SK-N-SH (cell line): Measurements from ENCODE around the gene AFF1. TPM values are rescaled to one million over a fixed set of nuclear protein-coding genes. Genes with fewer than 3 reads are reported as not detected.

ENCODE experiments used
- CTCF ChIA-PET: fragments of 300-600, 350-600 bp; formaldehyde crosslinking; extraction: SDS; loops from one replicate; lab custom pipeline; 2021; lab: Yijun Ruan, JAX
- POLR2A ChIA-PET: fragments of 350-600 bp; sonication (Branson Sonifier 250); formaldehyde crosslinking; extraction: SDS; loops from one replicate; lab custom pipeline; 2020; ENCODE audit warnings: antibody characterized with exemption, inconsistent platforms; lab: Yijun Ruan, JAX
- DNase-seq: peaks from one replicate; pipeline ENCODE4 v3.0.0; 2012
- H2AFZ ChIP-seq: fragments of 200-600 bp; sonication (generic); 2 replicates; pipeline ENCODE4 v1.8.1; 2016; ENCODE audit warnings: antibody characterized with exemption, mild to moderate bottlenecking, low read depth
- H3F3A ChIP-seq: fragments of 200-600 bp; sonication (generic); replicated peaks from 2 replicates; pipeline ENCODE3; 2016; ENCODE audit warnings: antibody characterized with exemption, mild to moderate bottlenecking; ENCODE audit not compliant: insufficient read depth
- H3K27ac ChIP-seq, 2 experiments: fragments of 200-500 bp in 1 of 2; fragments of 200-600 bp in 1 of 2; sonication (Bioruptor generic) in 1 of 2; sonication (generic), shearing (Covaris generic) in 1 of 2; 2 replicates each; pipeline versions ENCODE4 v1.5.1 to v1.6.1; 2014 to 2016; ENCODE audit warnings: low read depth in 2 of 2, inconsistent platforms in 1 of 2, low read length in 1 of 2, mild to moderate bottlenecking in 1 of 2, mixed read lengths in 1 of 2
- H3K27me3 ChIP-seq: fragments of 200-600 bp; sonication (generic), shearing (Covaris generic); 2 replicates; pipeline ENCODE4 v1.6.1; 2016; ENCODE audit warnings: mixed run types; ENCODE audit not compliant: insufficient read depth
- H3K36me3 ChIP-seq, 2 experiments: fragments of 200-500 bp in 1 of 2; fragments of 200-600 bp in 1 of 2; sonication (Bioruptor generic) in 1 of 2; sonication (generic) in 1 of 2; replicated peaks in 1 of 2; 2 replicates each; pipeline versions ENCODE3 to v1.5.1; 2014 to 2016; ENCODE audit warnings: low read length in 1 of 2, mild to moderate bottlenecking in 1 of 2; ENCODE audit not compliant: insufficient read depth in 2 of 2, control insufficient read depth in 1 of 2
- H3K4me1 ChIP-seq, 2 experiments: fragments of 200-500 bp in 1 of 2; fragments of 200-600 bp in 1 of 2; sonication (Bioruptor generic) in 1 of 2; sonication (generic), shearing (Covaris generic) in 1 of 2; 2 replicates each; pipeline versions ENCODE4 v1.5.1 to v1.6.1; 2014 to 2016; ENCODE audit warnings: low read depth in 1 of 2, low read length in 1 of 2, mixed run types in 1 of 2; ENCODE audit not compliant: insufficient read depth in 2 of 2, control insufficient read depth in 1 of 2
- H3K4me2 ChIP-seq: fragments of 200-600 bp; sonication (generic), shearing (Covaris generic); 2 replicates; pipeline ENCODE4 v1.6.1; 2017; ENCODE audit warnings: mixed run types
- H3K4me3 ChIP-seq, 2 experiments: fragments of 200-500 bp in 1 of 2; fragments of 200-600 bp in 1 of 2; sonication (Bioruptor generic) in 1 of 2; sonication (generic), shearing (Covaris generic) in 1 of 2; 2 replicates each; pipeline versions ENCODE4 v1.5.1 to v1.8.1; 2014 to 2016; ENCODE audit warnings: low read depth in 2 of 2, inconsistent platforms in 1 of 2, low read length in 1 of 2, mild to moderate bottlenecking in 1 of 2, mixed read lengths in 1 of 2, moderate library complexity in 1 of 2
- H3K79me2 ChIP-seq: fragments of 200-600 bp; sonication (generic); 2 replicates; pipeline ENCODE4 v1.8.1; 2017; ENCODE audit warnings: mild to moderate bottlenecking; ENCODE audit not compliant: insufficient read depth
- H3K9ac ChIP-seq: fragments of 200-600 bp; sonication (generic); 2 replicates; pipeline ENCODE4 v1.6.1; 2017; ENCODE audit warnings: mixed run types
- H3K9me2 ChIP-seq: fragments of 200-600 bp; sonication (generic); 2 replicates; pipeline ENCODE4 v1.6.1; 2017; ENCODE audit warnings: mixed run types
- H3K9me3 ChIP-seq: fragments of 200-600 bp; sonication (generic); 2 replicates; pipeline ENCODE4 v1.6.1; 2017; ENCODE audit warnings: mixed run types, mild to moderate bottlenecking, moderate library complexity
- H4K20me1 ChIP-seq: fragments of 200-600 bp; sonication (generic); 2 replicates; pipeline ENCODE4 v1.6.1; 2017; ENCODE audit warnings: mild to moderate bottlenecking, mixed run types; ENCODE audit not compliant: insufficient read depth
- JUND ChIP-seq: IDR thresholded peaks from 2 replicates; pipeline ENCODE4 v1.4.0; 2012
- MXI1 ChIP-seq: IDR thresholded peaks from 2 replicates; pipeline ENCODE4 v1.6.1; 2012; ENCODE audit warnings: mild to moderate bottlenecking, low read depth, low read length, improper control_type of control experiment
- NFIC ChIP-seq: IDR thresholded peaks from 2 replicates; pipeline ENCODE4 v1.4.0; 2012; ENCODE audit warnings: borderline replicate concordance
- NRF1 ChIP-seq: IDR thresholded peaks from 2 replicates; pipeline ENCODE4 v1.6.1; 2012; ENCODE audit warnings: low read depth, mild to moderate bottlenecking, low read length
- PBX3 ChIP-seq: IDR thresholded peaks from 2 replicates; pipeline ENCODE4; 2012
- POLR2AphosphoS5 ChIP-seq: IDR thresholded peaks from 2 replicates; pipeline ENCODE4 v1.6.1; 2012; ENCODE audit warnings: low read depth, low read length
- RXRA ChIP-seq: IDR thresholded peaks from 2 replicates; pipeline ENCODE4 v1.4.0; 2012; ENCODE audit warnings: low read depth, mild to moderate bottlenecking, borderline replicate concordance
- USF2 ChIP-seq: fragments of 150-350 bp; IDR thresholded peaks from 2 replicates; pipeline ENCODE4 v1.6.1; 2017; ENCODE audit warnings: antibody characterized with exemption, low read length, low read depth, borderline replicate concordance
- WGBS: methylation state at CpG from one replicate; pipeline ENCODE4 v1.1.6; 2017; ENCODE audit warnings: low lambda C conversion rate; 5-methylcytosine and 5-hydroxymethylcytosine counted together
- polyA plus RNA-seq, 3 experiments: library from polyadenylated mRNA; depleted of rRNA; stranded (reverse); fragments of >200 nt; gene quantifications; 2 replicates each; pipeline ENCODE4 v1.2.3, GENCODE V29; 2012

Gene AFF1
- polyA plus RNA-seq, 1 of the 3 experiments (the other 2 are of a cell fraction), result 2.7 TPM

GRCh38 chr4:86928400-86929255 is 6.2 kb upstream of the AFF1 start:
- Histone ChIP-seq H3K27ac (no peak overlapping the region), H3K4me1 (peaks cover 0 to 3% of the 10 kb centered on the region in 2 experiments; a peak in 2 of 4 replicates), H3K36me3 (no peaks in the 10 kb centered on the region), H3K9me3 (no peaks in the 10 kb centered on the region), H3K9ac (no peak overlapping the region), H3K79me2 (no peaks in the 10 kb centered on the region), H2AFZ (no peak overlapping the region), H3K27me3 (no peaks in the 10 kb centered on the region), H3K4me3 (no peak overlapping the region), H4K20me1 (no peaks in the 10 kb centered on the region), H3F3A (peaks cover 6% of the 10 kb centered on the region), H3K4me2 (no peak overlapping the region), H3K9me2 (no peaks in the 10 kb centered on the region)
- CTCF ChIA-PET, result interaction anchor here (1.2 to 4.4 kb wide), 2 partner anchors 32 to 165 kb away, joined by 4 to 23 read pairs; no protein-coding TSS in a partner anchor
- POLR2A ChIA-PET, result no interaction called here
- 90% methylated on average over 10 of the region's 10 CpGs for WGBS
- no peak for DNase-seq
- TF ChIP-seq PBX3, result no peak
- TF ChIP-seq USF2, result no peak

- WGBS, result 20% methylated on average over 15 of the region's 15 CpGs
- DNase-seq, result peak; percentile 25
Measured at GRCh38 chr4:86934147-86934770, 552 bp upstream of the AFF1 start.

GRCh38 chr4:86935566-86935852 is 698 bp downstream of the AFF1 start:
- peak overlapping the region in 1 of 2 experiments; percentile 78; a peak in 3 of 4 replicates for H3K27ac ChIP-seq
- H4K20me1 ChIP-seq, result no peaks in the 10 kb centered on the region
- ChIA-PET CTCF (interaction anchor here (0.9 to 2.7 kb wide), 6 partner anchors 10 to 158 kb away, joined by 3 to 22 read pairs (median 4); no protein-coding TSS in a partner anchor), POLR2A (interaction anchor here (1.3 to 1.6 kb wide), 2 partner anchors 71 to 96 kb away, joined by 3 to 14 read pairs; no protein-coding TSS in a partner anchor)
- peak overlapping the region; percentile 79 for H3K9ac ChIP-seq
- peak overlapping the region; percentile 88 for H3K4me2 ChIP-seq
- whole genome bisulfite sequencing, result 2% methylated on average over 9 of the region's 16 CpGs
- peaks cover 4 to 11% of the 10 kb centered on the region in 2 experiments; a peak in 3 of 4 replicates for H3K4me1 ChIP-seq
- peaks cover 19% of the 10 kb centered on the region for H3F3A ChIP-seq
- peak overlapping the region; percentile 71 to 84 for H3K4me3 ChIP-seq
- no peaks in the 10 kb centered on the region for H3K27me3 ChIP-seq
- no peaks in the 10 kb centered on the region for H3K9me2 ChIP-seq
- H3K36me3 ChIP-seq, result no peaks in the 10 kb centered on the region
- TF ChIP-seq NFIC (no peak), JUND (no peak), NRF1 (no peak), POLR2AphosphoS5 (no peak)
- peak; percentile 42 for DNase-seq
- H3K79me2 ChIP-seq, result peaks cover 4% of the 10 kb centered on the region; the same call in 1 of the 2 replicates
- H2AFZ ChIP-seq, result peak overlapping the region; percentile 99
- H3K9me3 ChIP-seq, result no peaks in the 10 kb centered on the region

More at GRCh38 chr4:86934147-86934770, 552 bp upstream of the AFF1 start:
- peak overlapping the region; percentile 77 to 78 for H3K27ac ChIP-seq
- H3K9me3 ChIP-seq, result no peaks in the 10 kb centered on the region
- H4K20me1 ChIP-seq, result no peaks in the 10 kb centered on the region
- TF ChIP-seq MXI1, result peak; percentile 56; the same call in 1 of the 2 replicates
- TF ChIP-seq RXRA, result 0 out of 2 replicates have a peak, but pooled peaks have one; percentile 14
- peak; percentile 54; the same call in 1 of the 2 replicates for TF ChIP-seq POLR2AphosphoS5
- no peak for TF ChIP-seq NFIC
- POLR2A ChIA-PET, result interaction anchor here (1.3 to 1.6 kb wide), 3 partner anchors 12 to 98 kb away, joined by 3 to 14 read pairs (median 5); no protein-coding TSS in a partner anchor
- no peaks in the 10 kb centered on the region for H3K27me3 ChIP-seq
- H3K9ac ChIP-seq, result peak overlapping the region; percentile 79
- peaks cover 4% of the 10 kb centered on the region; the same call in 1 of the 2 replicates for H3K79me2 ChIP-seq
- H3K36me3 ChIP-seq, result no peaks in the 10 kb centered on the region
- CTCF ChIA-PET, result interaction anchor here (0.6 to 3.3 kb wide), 12 partner anchors 11 to 437 kb away, joined by 3 to 22 read pairs (median 3); no protein-coding TSS in a partner anchor
- peaks cover 4 to 11% of the 10 kb centered on the region in 2 experiments; a peak in 3 of 4 replicates for H3K4me1 ChIP-seq
- H2AFZ ChIP-seq, result peak overlapping the region; percentile 99
- H3K4me3 ChIP-seq, result peak overlapping the region; percentile 71 to 84
- peak overlapping the region; percentile 88 for H3K4me2 ChIP-seq
- H3K9me2 ChIP-seq, result no peaks in the 10 kb centered on the region
- peaks cover 19% of the 10 kb centered on the region for H3F3A ChIP-seq
